Esophagus (tissue), 2 donors: ENCODE data around the gene IGF1R. TPM values are rescaled to one million over a fixed set of nuclear protein-coding genes. Genes with fewer than 3 reads are reported as not detected.

Experiments used
- H3K27ac ChIP-seq, 2 donors: one replicate each; pipeline ENCODE4 v1.5.1; 2013; ENCODE audit warnings: low read depth in 2 of 2, mild to moderate bottlenecking in 2 of 2, inconsistent platforms in 1 of 2, low read length in 1 of 2, moderate library complexity in 1 of 2
- H3K27me3 ChIP-seq, 2 donors: one replicate each; pipeline ENCODE4 v1.6.1; 2013; ENCODE audit warnings: low read length in 2 of 2, control low read depth in 1 of 2, mild to moderate bottlenecking in 1 of 2; ENCODE audit not compliant: insufficient read depth in 2 of 2, control insufficient read depth in 1 of 2
- H3K36me3 ChIP-seq, 2 donors: one replicate each; pipeline ENCODE4 v1.6.1; 2013; ENCODE audit warnings: low read length in 1 of 2; ENCODE audit not compliant: control insufficient read depth in 2 of 2, insufficient read depth in 2 of 2
- H3K4me1 ChIP-seq, 2 donors: one replicate each; pipeline ENCODE4 v1.6.1; 2013; ENCODE audit warnings: low read length in 1 of 2; ENCODE audit not compliant: control insufficient read depth in 2 of 2, insufficient read depth in 2 of 2
- H3K4me3 ChIP-seq, 2 donors: one replicate each; pipeline ENCODE4 v1.5.1; 2013; ENCODE audit warnings: low read length in 2 of 2, mild to moderate bottlenecking in 2 of 2, low read depth in 1 of 2, moderate library complexity in 1 of 2
- H3K9me3 ChIP-seq, 2 donors: one replicate each; pipeline ENCODE4 v1.6.1; 2013; ENCODE audit warnings: mild to moderate bottlenecking in 2 of 2, low read depth in 1 of 2, low read length in 1 of 2, moderate library complexity in 1 of 2; ENCODE audit not compliant: control insufficient read depth in 2 of 2, insufficient read depth in 1 of 2
- WGBS, 2 donors: extraction: QIAGEN DNeasy Blood & Tissue Kit; methylation state at CpG; one replicate each; pipeline ENCODE4 v1.1.7; 2013; 5-methylcytosine and 5-hydroxymethylcytosine counted together
- polyA plus RNA-seq, 2 donors: library from polyadenylated mRNA; stranded (reverse); fragments of 200-250 nt; gene quantifications; one replicate each; pipeline ENCODE4 v1.2.3, GENCODE V29; 2013
- donor health status: healthy with polysubstance abuse.
- donor health status: Bipolar disorder and iron deficiency.

IGF1R gene
- polyA plus RNA-seq, 2 donors = 4.1 to 4.4 TPM

- Histone ChIP-seq H3K4me1 (peaks cover 0 to 2% of the 10 kb centered on the region in 2 donors), H3K9me3 (no peaks in the 10 kb centered on the region), H3K4me3 (no peak overlapping the region), H3K27ac (no peak overlapping the region), H3K36me3 (no peaks in the 10 kb centered on the region), H3K27me3 (no peaks in the 10 kb centered on the region)
Observed at GRCh38 chr15:98792117-98792516, 143.8 kb downstream of the IGF1R start.

- 93 to 94% methylated on average over 4 of the region's 4 CpGs for WGBS, 2 donors
- H3K36me3 ChIP-seq = no peaks in the 10 kb centered on the region
- no peaks in the 10 kb centered on the region for H3K27me3 ChIP-seq
- H3K27ac ChIP-seq = no peak overlapping the region
- H3K4me1 ChIP-seq = peaks cover 0 to 6% of the 10 kb centered on the region in 2 donors
- H3K4me3 ChIP-seq = no peak overlapping the region
- no peaks in the 10 kb centered on the region for H3K9me3 ChIP-seq
Observed at GRCh38 chr15:98794211-98794610, 145.9 kb downstream of the IGF1R start.

GRCh38 chr15:98794748-98795147 is 146.4 kb downstream of the IGF1R start:
- no peak overlapping the region for H3K4me3 ChIP-seq
- no peaks in the 10 kb centered on the region for H3K9me3 ChIP-seq
- no peaks in the 10 kb centered on the region for H3K27me3 ChIP-seq
- 67 to 73% methylated on average over 3 of the region's 3 CpGs for WGBS, 2 donors
- peaks cover 3 to 6% of the 10 kb centered on the region in 2 donors for H3K4me1 ChIP-seq
- H3K27ac ChIP-seq = no peak overlapping the region
- H3K36me3 ChIP-seq = no peaks in the 10 kb centered on the region

- Histone ChIP-seq H3K4me1 (peaks cover 3 to 8% of the 10 kb centered on the region in 2 donors), H3K27me3 (no peaks in the 10 kb centered on the region), H3K4me3 (no peak overlapping the region), H3K9me3 (no peaks in the 10 kb centered on the region), H3K27ac (no peak overlapping the region), H3K36me3 (no peaks in the 10 kb centered on the region)
- 72 to 73% methylated on average over 10 of the region's 10 CpGs for WGBS, 2 donors
Observed at GRCh38 chr15:98795980-98796379, 147.6 kb downstream of the IGF1R start.

- H3K27me3 ChIP-seq = no peaks in the 10 kb centered on the region
- 68 to 82% methylated on average over 12 of the region's 12 CpGs for WGBS, 2 donors
- peaks cover 10 to 14% of the 10 kb centered on the region in 2 donors for H3K4me1 ChIP-seq
- no peak overlapping the region for H3K4me3 ChIP-seq
- H3K9me3 ChIP-seq = no peaks in the 10 kb centered on the region
- H3K27ac ChIP-seq = no peak overlapping the region
- H3K36me3 ChIP-seq = no peaks in the 10 kb centered on the region
Observed at GRCh38 chr15:98796685-98797357, 148.5 kb downstream of the IGF1R start.

GRCh38 chr15:98798375-98798893 is 150.1 kb downstream of the IGF1R start:
- 85 to 87% methylated on average over 6 of the region's 6 CpGs for WGBS, 2 donors
- H3K4me1 ChIP-seq = peaks cover 11 to 16% of the 10 kb centered on the region in 2 donors
- H3K27ac ChIP-seq = no peak overlapping the region

GRCh38 chr15:98799461-98800390 is 151.4 kb downstream of the IGF1R start:
- Histone ChIP-seq H3K4me1 (peaks cover 11 to 16% of the 10 kb centered on the region in 2 donors), H3K36me3 (no peaks in the 10 kb centered on the region), H3K27me3 (no peaks in the 10 kb centered on the region), H3K4me3 (no peak overlapping the region), H3K9me3 (no peaks in the 10 kb centered on the region), H3K27ac (peak overlapping the region; percentile 79 to 82)
- WGBS, 2 donors = 22 to 25% methylated on average over 11 of the region's 11 CpGs

More at GRCh38 chr15:98798375-98798893, 150.1 kb downstream of the IGF1R start:
- no peaks in the 10 kb centered on the region for H3K36me3 ChIP-seq
- H3K27me3 ChIP-seq = no peaks in the 10 kb centered on the region
- no peak overlapping the region for H3K4me3 ChIP-seq
- H3K9me3 ChIP-seq = no peaks in the 10 kb centered on the region

- no peaks in the 10 kb centered on the region for H3K27me3 ChIP-seq
- no peaks in the 10 kb centered on the region for H3K36me3 ChIP-seq
- peak overlapping the region in 1 of 2 donors; percentile 49 for H3K27ac ChIP-seq
- 10 to 17% methylated on average over 11 of the region's 11 CpGs for WGBS, 2 donors
- no peak overlapping the region for H3K4me3 ChIP-seq
- peaks cover 11 to 16% of the 10 kb centered on the region in 2 donors for H3K4me1 ChIP-seq
- H3K9me3 ChIP-seq = no peaks in the 10 kb centered on the region
Observed at GRCh38 chr15:98800437-98801233, 152.3 kb downstream of the IGF1R start.

GRCh38 chr15:98801234-98801561 is 152.9 kb downstream of the IGF1R start:
- Histone ChIP-seq H3K4me1 (peaks cover 11 to 16% of the 10 kb centered on the region in 2 donors), H3K27me3 (no peaks in the 10 kb centered on the region), H3K4me3 (no peak overlapping the region), H3K27ac (peak overlapping the region in 1 of 2 donors; percentile 49), H3K36me3 (no peaks in the 10 kb centered on the region), H3K9me3 (no peaks in the 10 kb centered on the region)
- WGBS, 2 donors = 51 to 60% methylated on average over 6 of the region's 6 CpGs
